ENCODE data around the gene FOCAD. TPM values are rescaled to one million over a fixed set of nuclear protein-coding genes. Genes with fewer than 3 reads are reported as not detected.

Gene FOCAD
- total RNA-seq, 1 experiment from 2014 or later, result 40.7 TPM

- Histone ChIP-seq H3K36me3 (ENCODE audit: control insufficient read depth in 1 of 2, insufficient read depth in 2 of 2, low read length in 2 of 2) (no peaks in the 10 kb centered on the region), H3K27me3 (ENCODE audit: insufficient read depth, low read length) (no peaks in the 10 kb centered on the region), H3K9ac (ENCODE audit: low read length) (no peak overlapping the region), H3K4me3 (replicated peaks in 1 of 2; ENCODE audit: low read depth in 1 of 2, low read length in 2 of 2) (no peak overlapping the region), H3K79me2 (ENCODE audit: insufficient read depth, low read length) (no peaks in the 10 kb centered on the region), H3K4me2 (ENCODE audit: low read length) (no peak overlapping the region), H2AFZ (ENCODE audit: low read depth, low read length, poor library complexity, severe bottlenecking) (no peak overlapping the region), H3K9me2 (ENCODE audit: insufficient read depth) (no peaks in the 10 kb centered on the region), H3K27ac (ENCODE audit: low read depth, low read length) (no peak overlapping the region), H4K20me1 (ENCODE audit: insufficient read depth) (no peaks in the 10 kb centered on the region), H3K4me1 (ENCODE audit: control insufficient read depth in 1 of 2, insufficient read depth in 2 of 2, low read length in 2 of 2) (no peaks in the 10 kb centered on the region), H3K9me3 (ENCODE audit: control insufficient read depth in 1 of 2, insufficient read depth in 1 of 2, low read depth in 1 of 2, low read length in 2 of 2) (no peaks in the 10 kb centered on the region)
- CTCF ChIA-PET, result no interaction called here
- RAD21 ChIA-PET (ENCODE audit: low non-redundant PET in 1 of 2, low total read pairs in 2 of 2, uncharacterized antibody in 2 of 2, unreplicated experiment in 2 of 2), result no interaction called here
- no peak for TF ChIP-seq ATF3 (IDR thresholded peaks at IDR 0.05)
- no peak for TF ChIP-seq EZH2 (IDR thresholded peaks at IDR 0.05)
- TF ChIP-seq CTCF (IDR thresholded peaks at IDR 0.05 in 2 of 3, conservative IDR thresholded peaks at IDR 0.05 in 1 of 3; ENCODE audit: borderline replicate concordance in 1 of 3, insufficient read depth in 1 of 3, low read depth in 2 of 3, low read length in 2 of 3), result no peak
- no TSS peak for BruUV-seq (replicated peaks)
- intact Hi-C loops (cut with micrococcal nuclease), result no loop called here
- DNase-seq (ENCODE audit: low read depth, low spot score) (no peak), ATAC-seq (no peak)
- POLR2A ChIA-PET, result no interaction called here
Measured at GRCh38 chr9:21023861-21024260, 339.8 kb downstream of the FOCAD start.

- Histone ChIP-seq H3K4me2 (ENCODE audit: low read length) (no peak overlapping the region), H3K4me1 (ENCODE audit: control insufficient read depth in 1 of 2, insufficient read depth in 2 of 2, low read length in 2 of 2) (no peaks in the 10 kb centered on the region), H3K27me3 (ENCODE audit: insufficient read depth, low read length) (no peaks in the 10 kb centered on the region), H3K9me2 (ENCODE audit: insufficient read depth) (no peaks in the 10 kb centered on the region), H3K36me3 (ENCODE audit: control insufficient read depth in 1 of 2, insufficient read depth in 2 of 2, low read length in 2 of 2) (no peaks in the 10 kb centered on the region), H2AFZ (ENCODE audit: low read depth, low read length, poor library complexity, severe bottlenecking) (no peak overlapping the region), H4K20me1 (ENCODE audit: insufficient read depth) (no peaks in the 10 kb centered on the region), H3K9ac (ENCODE audit: low read length) (no peak overlapping the region), H3K9me3 (ENCODE audit: control insufficient read depth in 1 of 2, insufficient read depth in 1 of 2, low read depth in 1 of 2, low read length in 2 of 2) (no peaks in the 10 kb centered on the region), H3K79me2 (ENCODE audit: insufficient read depth, low read length) (no peaks in the 10 kb centered on the region), H3K4me3 (replicated peaks in 1 of 2; ENCODE audit: low read depth in 1 of 2, low read length in 2 of 2) (no peak overlapping the region), H3K27ac (ENCODE audit: low read depth, low read length) (no peak overlapping the region)
- intact Hi-C loops (cut with micrococcal nuclease), result no loop called here
- ATAC-seq, result no peak
- TF ChIP-seq MAX (IDR thresholded peaks at IDR 0.05) (no peak), POLR2A (IDR thresholded peaks at IDR 0.05; ENCODE audit: borderline replicate concordance, extremely low read depth, insufficient read depth, insufficient read length) (no peak), ZNF274 (IDR thresholded peaks at IDR 0.05; ENCODE audit: low read depth, low read length) (no peak), JUND (IDR thresholded peaks at IDR 0.05) (no peak), TCF7L2 (IDR thresholded peaks at IDR 0.05; ENCODE audit: borderline replicate concordance, extremely low read depth, insufficient read depth, insufficient read length) (no peak), SIN3A (IDR thresholded peaks at IDR 0.05; ENCODE audit: low read depth) (no peak), SRF (IDR thresholded peaks at IDR 0.05; ENCODE audit: low read depth) (no peak), ZFX (IDR thresholded peaks at IDR 0.05) (no peak)
- BruUV-seq (replicated peaks), result no TSS peak
- DNase-seq (ENCODE audit: low read depth, low spot score), result no peak
- CTCF ChIA-PET, result no interaction called here
- RAD21 ChIA-PET (ENCODE audit: low non-redundant PET in 1 of 2, low total read pairs in 2 of 2, uncharacterized antibody in 2 of 2, unreplicated experiment in 2 of 2), result no interaction called here
- POLR2A ChIA-PET, result no interaction called here
Measured at GRCh38 chr9:21027295-21027694, 343.2 kb downstream of the FOCAD start.

All from HCT116 (cell line).